ENCODE results near the gene ZNF316. TPM values are rescaled to one million over a fixed set of nuclear protein-coding genes. Genes with fewer than 3 reads are reported as not detected.
"Not testable (repeated sequence)": the region's sequence is repeated elsewhere in the genome, so short reads cannot be mapped to it uniquely, and the experiment has no call there.

ZNF316 gene
- polyA plus RNA-seq, 6 donors from 2014 or later = 0.97 to 5.7 (median 1.8) TPM

- Mint-ChIP-seq H3K27ac (peak overlapping the region in 1 of 6 donors; percentile 79), H3K4me1 (peaks cover 0 to 13% (median 10%) of the 10 kb centered on the region in 3 donors), H3K36me3 (no peaks in the 10 kb centered on the region), H3K27me3 (no peaks in the 10 kb centered on the region), H3K4me3 (no peak overlapping the region), H3K9me3 (no peaks in the 10 kb centered on the region)
- ATAC-seq (ENCODE audit: low read depth in 2 of 2) (no peak), DNase-seq (no peak)
Observed at GRCh38 chr7:6630007-6630849, 6.9 kb upstream of the ZNF316 start.

GRCh38 chr7:6631605-6632004, 5.5 kb upstream of the ZNF316 start:
- ATAC-seq (ENCODE audit: low read depth in 2 of 2) (no peak), DNase-seq (no peak)
- Mint-ChIP-seq H3K27ac (peak overlapping the region in 2 of 6 donors; percentile 48 to 77), H3K4me1 (peaks cover 3 to 26% (median 15%) of the 10 kb centered on the region in 3 donors), H3K9me3 (no peaks in the 10 kb centered on the region), H3K4me3 (no peak overlapping the region), H3K27me3 (no peaks in the 10 kb centered on the region), H3K36me3 (no peaks in the 10 kb centered on the region)

- no peaks in the 10 kb centered on the region for H3K9me3 Mint-ChIP-seq
- peak overlapping the region in 2 of 8 donors; percentile 76 to 80 for H3K4me3 Mint-ChIP-seq
- DNase-seq (no peak), ATAC-seq (ENCODE audit: low read depth in 2 of 2) (no peak)
- H3K27ac Mint-ChIP-seq = peak overlapping the region in 2 of 6 donors; percentile 67 to 80
- no peaks in the 10 kb centered on the region for H3K27me3 Mint-ChIP-seq
- H3K4me1 Mint-ChIP-seq = peaks cover 18 to 40% (median 21%) of the 10 kb centered on the region in 3 donors
- no peaks in the 10 kb centered on the region for H3K36me3 Mint-ChIP-seq
Observed at GRCh38 chr7:6634021-6634420, 3.1 kb upstream of the ZNF316 start.

- peak; percentile 37 for DNase-seq
- peak overlapping the region in 6 of 8 donors; percentile 33 to 93 (median 78) for H3K4me3 Mint-ChIP-seq
- not testable (repeated sequence) for ATAC-seq (ENCODE audit: low read depth in 2 of 2)
Observed at GRCh38 chr7:6634971-6635370, 2.1 kb upstream of the ZNF316 start.

GRCh38 chr7:6637544-6638229, 569 bp downstream of the ZNF316 start:
- Mint-ChIP-seq H3K4me3 (peak overlapping the region; percentile 79 to 93 (median 88)), H3K4me1 (peaks cover 32 to 58% (median 32%) of the 10 kb centered on the region in 3 donors), H3K9me3 (no peaks in the 10 kb centered on the region), H3K27me3 (no peaks in the 10 kb centered on the region), H3K36me3 (peaks cover 0 to 24% of the 10 kb centered on the region in 2 donors), H3K27ac (peak overlapping the region; percentile 33 to 94 (median 90))
- DNase-seq = peak; percentile 82
- ATAC-seq (ENCODE audit: low read depth in 2 of 2) = peak; percentile 76 to 83

More at GRCh38 chr7:6634971-6635370, 2.1 kb upstream of the ZNF316 start:
- not testable (repeated sequence) for H3K36me3 Mint-ChIP-seq, H3K9me3 Mint-ChIP-seq, H3K27me3 Mint-ChIP-seq
- peaks cover 27 to 49% (median 29%) of the 10 kb centered on the region in 3 donors for H3K4me1 Mint-ChIP-seq
- H3K27ac Mint-ChIP-seq = peak overlapping the region in 3 of 6 donors; percentile 60 to 91 (median 85)

- Mint-ChIP-seq H3K9me3 (no peaks in the 10 kb centered on the region), H3K4me3 (peak overlapping the region in 7 of 8 donors; percentile 61 to 93 (median 86))
Observed at GRCh38 chr7:6639032-6639431, 1.9 kb downstream of the ZNF316 start.

GRCh38 chr7:6639627-6640026, 2.5 kb downstream of the ZNF316 start:
- DNase-seq = no peak
- H3K27me3 Mint-ChIP-seq = no peaks in the 10 kb centered on the region
- no peak for ATAC-seq (ENCODE audit: low read depth in 2 of 2)
- H3K4me3 Mint-ChIP-seq = peak overlapping the region in 5 of 8 donors; percentile 61 to 92 (median 86)
- no peaks in the 10 kb centered on the region for H3K9me3 Mint-ChIP-seq
- peaks cover 0 to 24% of the 10 kb centered on the region in 2 donors for H3K36me3 Mint-ChIP-seq
- peaks cover 26 to 50% (median 32%) of the 10 kb centered on the region in 3 donors for H3K4me1 Mint-ChIP-seq
- peak overlapping the region in 4 of 6 donors; percentile 44 to 92 (median 82) for H3K27ac Mint-ChIP-seq

More at GRCh38 chr7:6639032-6639431, 1.9 kb downstream of the ZNF316 start:
- peak overlapping the region in 5 of 6 donors; percentile 58 to 92 (median 81) for H3K27ac Mint-ChIP-seq
- H3K4me1 Mint-ChIP-seq = peaks cover 30 to 55% (median 32%) of the 10 kb centered on the region in 3 donors
- H3K36me3 Mint-ChIP-seq = peaks cover 0 to 24% of the 10 kb centered on the region in 2 donors
- ATAC-seq (ENCODE audit: low read depth in 2 of 2) = no peak
- no peak for DNase-seq
- no peaks in the 10 kb centered on the region for H3K27me3 Mint-ChIP-seq

GRCh38 chr7:6640246-6640721, 3.2 kb downstream of the ZNF316 start:
- no peaks in the 10 kb centered on the region for H3K27me3 Mint-ChIP-seq
- ATAC-seq (ENCODE audit: low read depth in 2 of 2) (no peak), DNase-seq (no peak)
- peaks cover 0 to 24% of the 10 kb centered on the region in 2 donors for H3K36me3 Mint-ChIP-seq
- peak overlapping the region in 1 of 8 donors; percentile 79 for H3K4me3 Mint-ChIP-seq
- H3K27ac Mint-ChIP-seq = peak overlapping the region in 5 of 6 donors; percentile 10 to 92 (median 77)
- H3K4me1 Mint-ChIP-seq = peaks cover 26 to 45% (median 32%) of the 10 kb centered on the region in 3 donors
- H3K9me3 Mint-ChIP-seq = no peaks in the 10 kb centered on the region

- Mint-ChIP-seq H3K9me3 (no peaks in the 10 kb centered on the region), H3K4me3 (peak overlapping the region in 1 of 8 donors; percentile 62), H3K36me3 (peaks cover 0 to 24% of the 10 kb centered on the region in 2 donors), H3K4me1 (peaks cover 22 to 35% (median 33%) of the 10 kb centered on the region in 3 donors), H3K27ac (peak overlapping the region in 3 of 6 donors; percentile 70 to 90 (median 89)), H3K27me3 (no peaks in the 10 kb centered on the region)
- no peak for DNase-seq
- ATAC-seq (ENCODE audit: low read depth in 2 of 2) = no peak
Observed at GRCh38 chr7:6641305-6642035, 4.4 kb downstream of the ZNF316 start.

- H3K27me3 Mint-ChIP-seq = no peaks in the 10 kb centered on the region
- H3K9me3 Mint-ChIP-seq = no peaks in the 10 kb centered on the region
- ATAC-seq (ENCODE audit: low read depth in 2 of 2) (no peak), DNase-seq (no peak)
- peak overlapping the region in 3 of 6 donors; percentile 44 to 70 (median 51) for H3K27ac Mint-ChIP-seq
- peaks cover 21 to 40% (median 31%) of the 10 kb centered on the region in 3 donors for H3K4me1 Mint-ChIP-seq
- peaks cover 0 to 24% of the 10 kb centered on the region in 2 donors for H3K36me3 Mint-ChIP-seq
- peak overlapping the region in 1 of 8 donors; percentile 62 for H3K4me3 Mint-ChIP-seq
Observed at GRCh38 chr7:6642239-6642839, 5.2 kb downstream of the ZNF316 start.

- H3K27ac Mint-ChIP-seq = no peak overlapping the region
- H3K4me1 Mint-ChIP-seq = peaks cover 17 to 35% (median 28%) of the 10 kb centered on the region in 3 donors
- DNase-seq (no peak), ATAC-seq (ENCODE audit: low read depth in 2 of 2) (no peak)
- no peaks in the 10 kb centered on the region for H3K27me3 Mint-ChIP-seq
- no peak overlapping the region for H3K4me3 Mint-ChIP-seq
- no peaks in the 10 kb centered on the region for H3K9me3 Mint-ChIP-seq
- H3K36me3 Mint-ChIP-seq = peaks cover 0 to 24% of the 10 kb centered on the region in 2 donors
Observed at GRCh38 chr7:6642861-6643640, 5.9 kb downstream of the ZNF316 start.

Measured in naive B cell (primary cell).